Neuron (in vitro differentiated cells): ENCODE results near the gene C17orf75.
"Not testable (repeated sequence)": the region's sequence is repeated elsewhere in the genome, so short reads cannot be mapped to it uniquely, and the experiment has no call there.

ENCODE experiments used
- H2AFZ ChIP-seq: one replicate; pipeline ENCODE4 v1.6.1; 2013; ENCODE audit warnings: low read depth, mild to moderate bottlenecking, inconsistent platforms, low read length, moderate library complexity
- H3K27me3 ChIP-seq: one replicate; pipeline ENCODE4 v1.6.1; 2013; ENCODE audit warnings: low read length; ENCODE audit not compliant: insufficient read depth
- H3K36me3 ChIP-seq: one replicate; pipeline ENCODE4 v1.6.1; 2013; ENCODE audit warnings: low read length; ENCODE audit not compliant: insufficient read depth
- H3K4me1 ChIP-seq: one replicate; pipeline ENCODE4 v1.6.1; 2013; ENCODE audit warnings: low read length; ENCODE audit not compliant: insufficient read depth
- H3K4me3 ChIP-seq: 2 replicates; pipeline ENCODE4 v1.5.1; 2013; ENCODE audit warnings: mild to moderate bottlenecking, low read length, moderate library complexity
- H3K9me3 ChIP-seq: one replicate; pipeline ENCODE4 v1.6.1; 2013; ENCODE audit warnings: low read length

Gene C17orf75

GRCh38 chr17:32341857-32342602 is at the start of gene C17orf75:
C17orf75 (minus strand) TSS chr17:32342173; CDS start chr17:32342139, 34 bp downstream.
- peak within 1 kb of the TSS; percentile 78 for H2AFZ ChIP-seq
- no peaks in the 10 kb centered on the region for H3K27me3 ChIP-seq
- H3K9me3 ChIP-seq: no peaks in the 10 kb centered on the region
- peaks cover 13% of the 10 kb centered on the region for H3K4me1 ChIP-seq
- peak within 1 kb of the TSS; percentile 58 for H3K4me3 ChIP-seq
- peaks cover 20% of the 10 kb centered on the region for H3K36me3 ChIP-seq

GRCh38 chr17:32388613-32389459 is 46.9 kb upstream of the C17orf75 start:
- Histone ChIP-seq H3K9me3 (no peaks in the 10 kb centered on the region), H3K36me3 (no peaks in the 10 kb centered on the region), H3K4me3 (no peak overlapping the region), H3K4me1 (no peaks in the 10 kb centered on the region), H3K27me3 (no peaks in the 10 kb centered on the region), H2AFZ (no peak overlapping the region)

- H3K9me3 ChIP-seq, H3K27me3 ChIP-seq, H3K36me3 ChIP-seq, H2AFZ ChIP-seq, H3K4me1 ChIP-seq, H3K4me3 ChIP-seq: not testable (repeated sequence)
Measured at GRCh38 chr17:32388128-32388527, 46.2 kb upstream of the C17orf75 start.

- Histone ChIP-seq H3K36me3 (peaks cover 15% of the 10 kb centered on the region), H2AFZ (no peak overlapping the region), H3K27me3 (no peaks in the 10 kb centered on the region)
Measured at GRCh38 chr17:32386844-32387243, 44.9 kb upstream of the C17orf75 start.

GRCh38 chr17:32385971-32386370 is 44.0 kb upstream of the C17orf75 start:
- Histone ChIP-seq H3K4me3 (no peak overlapping the region), H3K36me3 (peaks cover 19% of the 10 kb centered on the region), H3K27me3 (no peaks in the 10 kb centered on the region), H3K9me3 (no peaks in the 10 kb centered on the region), H3K4me1 (no peaks in the 10 kb centered on the region), H2AFZ (no peak overlapping the region)

More at GRCh38 chr17:32386844-32387243, 44.9 kb upstream of the C17orf75 start:
- Histone ChIP-seq H3K9me3 (no peaks in the 10 kb centered on the region), H3K4me1 (no peaks in the 10 kb centered on the region), H3K4me3 (no peak overlapping the region)

- peaks cover 27% of the 10 kb centered on the region for H3K36me3 ChIP-seq
- H3K4me1 ChIP-seq: no peaks in the 10 kb centered on the region
- no peak overlapping the region for H2AFZ ChIP-seq
- H3K4me3 ChIP-seq: no peak overlapping the region
- H3K9me3 ChIP-seq: no peaks in the 10 kb centered on the region
- no peaks in the 10 kb centered on the region for H3K27me3 ChIP-seq
Measured at GRCh38 chr17:32385121-32385520, 43.1 kb upstream of the C17orf75 start.

- Histone ChIP-seq H3K4me3 (no peak overlapping the region), H2AFZ (no peak overlapping the region), H3K9me3 (no peaks in the 10 kb centered on the region), H3K36me3 (peaks cover 38% of the 10 kb centered on the region), H3K27me3 (no peaks in the 10 kb centered on the region), H3K4me1 (no peaks in the 10 kb centered on the region)
Measured at GRCh38 chr17:32383926-32384434, 42.0 kb upstream of the C17orf75 start.

- peaks cover 51% of the 10 kb centered on the region for H3K36me3 ChIP-seq
- H3K9me3 ChIP-seq: no peaks in the 10 kb centered on the region
- no peaks in the 10 kb centered on the region for H3K4me1 ChIP-seq
- no peaks in the 10 kb centered on the region for H3K27me3 ChIP-seq
- H2AFZ ChIP-seq: no peak overlapping the region
- H3K4me3 ChIP-seq: no peak overlapping the region
Measured at GRCh38 chr17:32382526-32383223, 40.7 kb upstream of the C17orf75 start.

- no peaks in the 10 kb centered on the region for H3K9me3 ChIP-seq
- H3K4me3 ChIP-seq: no peak overlapping the region
- no peaks in the 10 kb centered on the region for H3K4me1 ChIP-seq
- H3K36me3 ChIP-seq: peaks cover 85% of the 10 kb centered on the region
- H2AFZ ChIP-seq: no peak overlapping the region
- H3K27me3 ChIP-seq: no peaks in the 10 kb centered on the region
Measured at GRCh38 chr17:32370426-32370825, 28.5 kb upstream of the C17orf75 start.

GRCh38 chr17:32361270-32361669 is 19.3 kb upstream of the C17orf75 start:
- Histone ChIP-seq H3K27me3 (no peaks in the 10 kb centered on the region), H3K36me3 (peaks cover 93% of the 10 kb centered on the region), H3K4me3 (no peak overlapping the region), H3K9me3 (no peaks in the 10 kb centered on the region), H3K4me1 (no peaks in the 10 kb centered on the region), H2AFZ (no peak overlapping the region)

GRCh38 chr17:32357615-32358014 is 15.6 kb upstream of the C17orf75 start:
- Histone ChIP-seq H3K27me3 (no peaks in the 10 kb centered on the region), H3K4me1 (peaks cover under 1% of the 10 kb centered on the region), H3K4me3 (no peak overlapping the region), H2AFZ (no peak overlapping the region), H3K9me3 (no peaks in the 10 kb centered on the region), H3K36me3 (peaks cover 89% of the 10 kb centered on the region)

GRCh38 chr17:32356750-32357149 is 14.8 kb upstream of the C17orf75 start:
- H3K9me3 ChIP-seq: no peaks in the 10 kb centered on the region
- peaks cover 85% of the 10 kb centered on the region for H3K36me3 ChIP-seq
- peaks cover 8% of the 10 kb centered on the region for H3K4me1 ChIP-seq
- H3K27me3 ChIP-seq: no peaks in the 10 kb centered on the region
- H2AFZ ChIP-seq: no peak overlapping the region
- no peak overlapping the region for H3K4me3 ChIP-seq

- Histone ChIP-seq H3K9me3 (no peaks in the 10 kb centered on the region), H3K4me3 (no peak overlapping the region), H3K4me1 (peaks cover 10% of the 10 kb centered on the region), H3K27me3 (no peaks in the 10 kb centered on the region), H2AFZ (no peak overlapping the region), H3K36me3 (peaks cover 81% of the 10 kb centered on the region)
Measured at GRCh38 chr17:32356378-32356743, 14.4 kb upstream of the C17orf75 start.
